Measurements from ENCODE around the gene TYRP1.

DNA sequence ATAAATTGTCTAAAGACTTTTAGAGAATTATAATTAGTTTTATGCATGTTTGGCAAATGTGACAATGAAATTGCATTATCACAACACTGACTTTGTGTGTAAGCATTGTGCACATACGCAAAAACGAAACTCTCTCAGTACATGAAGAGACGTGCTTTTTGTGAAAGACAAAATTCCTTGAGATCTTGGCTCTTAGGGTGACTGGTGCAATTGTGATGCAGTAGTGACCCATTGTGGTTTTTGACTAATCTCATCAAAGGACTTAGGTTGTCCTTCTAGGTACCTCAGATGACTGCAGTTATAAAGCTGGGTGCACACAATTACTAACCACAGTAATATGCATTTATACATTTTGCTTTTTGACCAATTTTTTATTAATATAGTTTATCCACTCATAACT, 25.3 kb upstream of the TYRP1 start:
- TF ChIP-seq, protein P1, sequence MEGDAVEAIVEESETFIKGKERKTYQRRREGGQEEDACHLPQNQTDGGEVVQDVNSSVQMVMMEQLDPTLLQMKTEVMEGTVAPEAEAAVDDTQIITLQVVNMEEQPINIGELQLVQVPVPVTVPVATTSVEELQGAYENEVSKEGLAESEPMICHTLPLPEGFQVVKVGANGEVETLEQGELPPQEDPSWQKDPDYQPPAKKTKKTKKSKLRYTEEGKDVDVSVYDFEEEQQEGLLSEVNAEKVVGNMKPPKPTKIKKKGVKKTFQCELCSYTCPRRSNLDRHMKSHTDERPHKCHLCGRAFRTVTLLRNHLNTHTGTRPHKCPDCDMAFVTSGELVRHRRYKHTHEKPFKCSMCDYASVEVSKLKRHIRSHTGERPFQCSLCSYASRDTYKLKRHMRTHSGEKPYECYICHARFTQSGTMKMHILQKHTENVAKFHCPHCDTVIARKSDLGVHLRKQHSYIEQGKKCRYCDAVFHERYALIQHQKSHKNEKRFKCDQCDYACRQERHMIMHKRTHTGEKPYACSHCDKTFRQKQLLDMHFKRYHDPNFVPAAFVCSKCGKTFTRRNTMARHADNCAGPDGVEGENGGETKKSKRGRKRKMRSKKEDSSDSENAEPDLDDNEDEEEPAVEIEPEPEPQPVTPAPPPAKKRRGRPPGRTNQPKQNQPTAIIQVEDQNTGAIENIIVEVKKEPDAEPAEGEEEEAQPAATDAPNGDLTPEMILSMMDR (IDR thresholded peaks at IDR 0.05) = no peak
- no peak for TF ChIP-seq POLR2A (IDR thresholded peaks at IDR 0.05)
